Measurements from ENCODE around the gene EFTUD2.

EFTUD2 gene

GRCh38 chr17:44804302-44805089 lies 94.7 kb downstream of the EFTUD2 start:
- DNase-seq = no peak

GRCh38 chr17:44801880-44802279 lies 97.4 kb downstream of the EFTUD2 start:
- no peak for DNase-seq
